GM19238 (cell line): ENCODE results near the gene NINJ2.

Experiments
- DNase-seq: peaks from one replicate; pipeline ENCODE4 v3.0.0; 2011; ENCODE audit warnings: low spot score; ENCODE audit not compliant: insufficient read length

Gene NINJ2

DNA sequence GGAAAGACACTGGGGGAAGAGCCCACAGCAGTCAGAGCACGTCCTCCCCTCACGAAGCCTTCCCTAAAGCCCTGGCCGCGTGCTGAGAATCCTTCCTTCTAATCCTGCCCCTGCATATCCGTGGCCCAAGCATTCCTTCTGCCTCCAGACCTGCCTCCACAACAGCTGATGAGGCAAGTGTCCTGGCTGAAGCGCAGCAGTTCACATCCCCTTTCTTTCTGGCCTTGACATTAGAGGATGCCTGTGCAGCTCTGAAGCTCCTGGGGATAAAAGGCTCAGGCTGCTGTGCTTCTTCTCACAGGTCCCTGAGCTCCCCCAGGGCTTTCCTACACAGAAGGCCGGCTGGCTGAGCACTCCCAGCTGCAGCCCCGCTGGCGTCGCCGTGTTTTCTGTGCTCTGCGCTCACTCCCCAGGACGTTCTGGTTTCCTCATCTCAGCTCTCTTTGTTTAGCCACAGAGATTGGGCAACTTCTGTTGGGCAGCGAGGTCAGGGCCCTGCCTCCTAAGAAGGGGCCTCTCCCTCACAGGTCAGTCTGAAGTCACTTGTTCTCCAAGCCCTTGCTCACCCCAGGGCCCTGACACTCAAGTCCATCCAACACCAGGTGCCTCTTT, 45.8 kb downstream of the NINJ2 start:
- DNase-seq: no peak

DNA sequence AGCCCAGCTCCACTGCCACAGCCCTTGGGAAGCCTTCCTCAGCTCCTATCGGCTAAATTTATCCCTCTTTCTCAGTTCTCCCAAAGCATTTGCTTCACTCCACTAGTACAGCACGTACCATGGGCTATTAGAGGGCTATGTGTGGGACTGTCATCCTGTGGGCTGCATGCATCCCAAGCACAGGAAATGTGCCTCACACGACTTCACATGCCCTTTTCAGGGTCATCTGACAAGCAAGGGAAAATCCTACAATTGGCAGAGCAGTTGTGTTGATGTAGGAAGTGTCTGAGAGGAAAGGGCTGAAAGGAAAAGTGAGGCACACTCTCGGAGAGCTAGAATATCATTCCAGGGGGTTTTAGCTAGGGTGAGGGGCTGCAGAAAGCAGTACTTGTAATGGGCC, 47.6 kb downstream of the NINJ2 start:
- no peak for DNase-seq

DNA sequence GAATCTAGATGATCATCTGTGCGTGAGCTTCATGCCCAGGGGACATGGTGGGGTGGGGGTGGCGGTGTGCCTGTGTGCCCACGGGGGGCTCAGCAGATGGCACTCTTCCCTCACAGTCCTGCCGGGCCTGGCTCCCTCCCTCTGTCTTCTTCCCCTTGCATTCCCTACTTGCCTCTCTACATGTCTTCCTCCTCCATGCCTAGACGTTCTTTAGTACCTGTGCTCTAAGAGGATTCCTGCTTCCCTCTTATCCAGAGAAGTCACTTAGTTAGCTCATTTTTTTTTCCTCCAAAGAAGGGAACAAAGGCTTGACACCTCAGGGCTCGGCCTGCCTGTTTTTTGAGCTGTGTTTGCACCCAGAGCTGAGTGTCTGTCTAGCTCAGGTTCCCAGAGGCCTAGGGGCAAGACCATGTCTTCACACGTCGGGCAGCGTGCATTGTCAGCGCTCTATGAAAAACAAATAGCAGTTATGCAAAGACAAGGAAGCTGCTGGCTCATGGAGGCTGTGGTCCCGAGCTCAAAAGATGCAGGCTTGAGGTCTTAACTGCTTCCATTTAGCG, 48.8 kb downstream of the NINJ2 start:
- no peak for DNase-seq

DNA sequence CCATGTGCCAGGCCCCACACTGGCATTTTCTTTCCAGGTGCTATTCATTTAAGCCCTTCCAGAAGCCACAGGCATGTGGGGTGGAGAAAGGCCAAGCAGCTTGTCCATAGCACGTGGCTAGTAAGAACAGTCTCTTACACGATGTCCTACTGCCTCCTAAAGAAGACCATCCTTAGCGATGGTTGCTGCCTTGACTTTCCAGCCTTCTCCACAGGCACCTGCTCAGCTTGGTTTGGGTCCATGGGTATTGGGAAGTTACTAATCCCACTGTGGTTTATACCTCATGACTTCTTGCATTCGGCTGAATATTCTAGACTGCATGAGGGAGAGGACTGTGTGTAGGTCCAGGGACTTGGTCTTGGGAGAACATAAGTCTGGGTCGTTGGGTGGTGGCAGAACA, 49.2 kb downstream of the NINJ2 start:
- DNase-seq: no peak

DNA sequence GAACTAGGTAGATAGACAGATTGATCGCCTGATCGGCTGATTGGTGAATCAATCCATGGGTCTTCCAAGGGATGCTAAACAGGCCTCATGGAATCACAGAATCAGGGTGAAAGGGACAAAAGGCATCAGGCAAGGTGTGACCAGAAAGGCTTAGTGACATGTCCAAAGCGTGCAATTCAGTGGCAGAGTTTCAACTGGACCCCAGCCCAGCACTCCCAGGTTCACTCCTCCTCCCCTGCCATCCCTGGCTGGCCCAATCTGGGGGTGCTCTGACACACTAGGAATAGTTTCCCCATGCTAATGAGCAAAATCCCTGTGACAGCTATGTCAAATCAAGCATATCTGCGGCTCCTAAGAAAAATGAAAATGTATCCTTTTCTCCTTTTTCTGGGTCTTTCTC, 50.4 kb downstream of the NINJ2 start:
- DNase-seq: no peak

DNA sequence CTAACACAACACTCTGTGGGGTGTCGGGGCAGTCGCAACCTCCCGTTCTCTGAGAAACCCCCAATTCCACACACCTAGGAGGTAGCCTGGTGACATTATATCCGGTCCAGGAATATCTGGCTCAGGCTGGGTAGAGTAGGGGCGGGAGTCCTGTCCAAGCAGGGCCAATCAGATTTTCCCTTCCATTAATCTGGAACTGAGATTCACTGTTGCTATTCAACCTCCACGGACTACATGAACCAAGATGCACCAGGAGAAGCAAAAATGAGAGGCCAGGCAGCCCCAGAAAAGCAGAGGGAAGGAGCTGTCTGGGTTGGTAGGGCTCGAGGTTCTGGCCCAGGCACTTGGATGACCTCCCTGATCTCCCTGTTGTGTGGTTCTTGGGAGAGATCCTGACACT, 51.0 kb downstream of the NINJ2 start:
- DNase-seq: no peak

DNA sequence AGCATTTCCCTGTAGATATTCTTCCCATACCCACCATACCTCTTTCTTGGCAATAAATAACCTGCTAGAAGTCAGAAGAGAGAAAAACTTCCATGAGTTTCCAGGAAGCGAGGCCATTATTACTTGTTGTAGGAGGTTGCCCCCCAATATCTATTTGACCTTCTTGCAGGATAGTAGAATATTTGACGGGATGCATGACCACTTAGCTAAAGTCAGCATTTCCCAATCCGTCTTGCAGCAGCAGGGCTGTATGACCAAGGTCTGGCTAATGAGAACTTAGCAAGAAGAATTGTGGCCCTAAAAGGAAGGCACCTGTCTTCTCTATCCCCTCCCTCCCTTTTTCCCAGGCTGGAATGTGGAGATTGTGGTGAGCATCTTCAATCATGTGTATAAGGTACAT, 51.5 kb downstream of the NINJ2 start:
- DNase-seq: no peak

DNA sequence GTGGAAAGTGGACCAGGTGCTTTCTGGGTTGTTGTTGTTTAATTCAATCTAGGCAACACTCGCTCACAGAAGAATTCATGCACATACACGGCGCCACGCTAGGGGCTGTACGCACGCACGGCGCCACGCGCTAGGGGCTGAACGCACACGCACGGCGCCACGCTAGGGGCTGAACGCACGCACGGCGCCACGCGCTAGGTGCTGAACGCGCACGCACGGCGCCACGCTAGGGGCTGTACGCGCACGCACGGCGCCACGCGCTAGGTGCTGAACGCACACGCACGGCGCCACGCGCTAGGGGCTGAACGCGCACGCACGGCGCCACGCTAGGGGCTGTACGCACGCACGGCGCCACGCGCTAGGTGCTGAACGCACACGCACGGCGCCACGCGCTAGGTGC, 54.3 kb downstream of the NINJ2 start:
- no peak for DNase-seq

DNA sequence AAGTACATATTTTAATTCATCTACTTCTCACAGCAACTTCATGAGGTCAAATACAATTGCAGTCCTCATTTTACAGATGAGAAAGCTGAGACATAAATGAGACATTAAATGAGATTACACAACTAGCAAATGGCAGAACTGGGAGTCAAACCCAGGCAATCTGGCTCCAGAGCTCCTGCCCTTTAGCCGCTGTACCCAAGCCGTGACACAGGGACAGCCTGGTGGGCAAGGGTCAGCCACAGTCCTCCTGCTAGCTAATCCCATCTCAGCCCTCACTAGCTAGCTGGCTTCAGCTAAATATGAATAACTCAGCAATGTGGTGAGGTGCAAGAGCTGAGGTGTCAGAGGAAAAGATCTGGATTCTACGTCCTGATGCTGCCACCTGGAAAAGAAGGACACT, 54.8 kb downstream of the NINJ2 start:
- no peak for DNase-seq

DNA sequence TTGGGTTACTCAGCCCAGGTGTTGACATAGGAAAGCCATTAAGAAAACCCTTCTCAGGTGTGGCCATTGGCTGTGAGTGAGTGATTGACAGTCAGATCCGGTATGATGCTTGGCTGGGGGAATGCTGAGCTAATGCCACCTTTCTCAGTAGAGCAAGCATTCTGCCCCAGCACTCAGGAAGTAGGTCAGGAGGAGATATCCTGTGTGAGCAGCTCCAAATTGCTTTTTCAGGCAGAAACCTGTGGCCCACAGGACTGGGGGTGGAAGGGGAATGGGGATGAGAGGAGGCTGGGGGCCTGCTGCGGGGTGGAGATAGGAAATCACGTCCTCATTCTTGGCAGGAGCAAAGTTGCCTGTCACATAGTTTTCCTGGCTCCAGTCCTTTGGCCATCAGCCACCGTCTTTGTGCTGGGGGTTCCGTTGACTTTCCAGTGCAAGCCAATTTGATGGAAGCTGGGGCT, 55.7 kb downstream of the NINJ2 start:
- DNase-seq: no peak

DNA sequence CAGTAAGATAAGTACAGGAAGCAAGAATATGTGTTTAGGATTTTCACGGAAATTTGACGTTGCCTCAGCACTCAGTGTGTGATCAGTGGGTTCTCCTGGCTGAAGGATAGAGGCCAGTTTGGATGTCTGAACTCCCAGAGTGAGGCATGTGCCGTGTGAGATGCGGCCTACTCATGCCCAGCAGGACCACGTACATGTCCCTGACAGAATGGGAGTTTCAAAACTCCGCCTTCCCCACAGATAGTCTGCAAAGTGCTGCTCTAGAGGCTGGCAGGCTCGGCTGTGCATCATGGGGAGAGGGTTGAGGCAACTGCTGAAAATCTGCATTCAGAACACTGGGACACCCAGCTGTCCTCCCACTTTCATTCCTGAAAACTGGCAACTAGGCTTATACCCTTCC, 58.3 kb downstream of the NINJ2 start:
- DNase-seq: no peak

DNA sequence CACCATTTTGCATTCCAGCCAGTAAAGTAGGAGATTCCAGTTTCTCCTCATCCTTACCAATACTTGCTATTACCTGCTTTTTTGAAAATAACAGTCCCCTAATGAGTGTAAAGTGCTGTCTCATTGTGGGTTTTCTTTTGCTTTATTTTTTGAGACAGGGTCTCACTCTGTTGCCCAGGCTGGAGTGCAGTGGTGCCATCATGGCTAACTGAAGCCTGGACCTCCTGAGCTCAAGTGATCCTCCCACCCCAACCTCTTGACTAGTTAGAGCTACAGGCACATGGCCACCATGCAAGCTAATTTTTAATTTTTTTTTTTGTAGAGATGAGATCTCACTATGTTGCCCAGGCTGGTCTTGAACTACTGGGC, 60.6 kb downstream of the NINJ2 start:
- no peak for DNase-seq

DNA sequence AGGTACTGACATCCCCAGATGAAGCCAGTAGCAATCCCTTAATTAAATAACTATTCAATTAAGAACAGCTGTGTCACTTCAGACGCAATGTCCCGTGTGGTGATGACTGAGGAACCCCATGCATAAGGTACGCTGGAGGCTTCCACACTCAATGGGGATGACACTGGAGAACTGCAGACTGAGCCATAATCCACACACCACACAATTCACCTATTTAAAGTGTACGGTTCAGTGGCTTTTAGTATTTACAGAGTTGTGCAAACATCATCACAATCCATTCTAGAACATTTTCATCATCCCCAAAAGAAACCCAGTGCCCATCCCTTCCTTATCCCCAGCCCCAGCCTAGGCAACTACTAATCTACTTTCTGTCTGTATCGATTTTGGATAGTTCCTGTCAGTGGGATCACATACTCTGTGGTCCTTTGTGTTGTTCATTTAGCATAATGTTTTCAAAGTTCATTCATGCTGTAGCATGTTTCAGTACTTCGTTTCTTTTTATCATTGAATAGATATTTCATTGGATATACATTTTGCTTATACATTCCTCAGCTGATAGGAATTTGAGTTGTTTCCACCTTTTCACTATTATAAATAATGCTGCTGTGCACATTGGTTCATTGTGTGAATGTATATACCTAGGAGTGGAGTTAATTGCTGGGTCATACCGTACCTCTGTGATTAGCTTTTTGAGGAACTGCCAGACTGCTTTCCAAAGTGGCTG, 61.1 kb downstream of the NINJ2 start:
- no peak for DNase-seq

DNA sequence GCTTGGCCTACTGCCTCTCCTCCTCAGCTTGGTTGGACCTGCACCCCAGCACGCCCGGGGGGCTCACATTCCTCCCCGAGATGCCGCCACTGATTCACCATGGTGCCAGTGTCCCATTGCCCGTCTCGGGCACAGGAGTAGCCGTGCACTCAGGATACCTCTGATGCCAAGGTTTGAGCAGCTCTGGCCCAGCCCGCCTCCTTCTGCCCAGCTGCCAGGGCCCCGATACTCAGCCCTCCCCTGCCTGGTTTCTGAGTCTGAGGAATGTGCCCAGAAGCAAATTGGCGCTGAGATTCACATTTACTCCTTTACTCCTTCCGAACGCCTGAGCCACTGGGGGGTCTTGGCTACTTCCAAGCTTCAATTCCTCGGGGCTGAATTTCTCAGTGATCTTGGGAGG, 63.5 kb downstream of the NINJ2 start:
- DNase-seq: no peak

DNA sequence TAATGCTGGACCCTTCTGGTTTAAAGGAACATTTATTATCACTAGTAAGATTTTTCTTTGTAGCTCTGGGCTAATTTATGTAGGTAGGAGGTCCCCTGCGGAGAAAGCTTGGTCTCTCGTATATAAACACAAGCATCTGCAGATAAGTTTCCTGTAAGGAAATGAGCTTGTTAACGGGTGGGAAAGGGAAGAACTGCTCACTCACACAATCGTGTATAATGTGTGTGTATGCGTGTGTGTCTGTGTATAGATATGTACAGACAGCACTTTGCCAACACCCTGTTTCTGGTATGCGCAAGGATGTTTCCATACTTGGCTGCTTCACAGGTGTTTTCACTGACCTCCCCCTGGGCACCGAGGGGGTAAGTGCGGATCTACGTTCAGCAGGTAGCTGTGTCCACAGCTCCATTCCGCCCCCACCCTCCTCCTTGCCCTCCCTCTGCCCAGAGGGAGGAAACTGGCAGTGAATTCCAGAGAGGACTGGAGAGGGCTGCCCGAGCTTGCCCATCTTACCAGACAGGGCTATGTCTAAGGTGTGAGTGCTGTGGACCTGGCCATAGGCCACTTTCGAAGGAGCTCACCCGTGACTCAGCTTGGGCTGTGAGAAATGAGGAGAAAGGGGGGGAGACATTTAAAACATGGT, 65.2 kb downstream of the NINJ2 start:
- DNase-seq: no peak

DNA sequence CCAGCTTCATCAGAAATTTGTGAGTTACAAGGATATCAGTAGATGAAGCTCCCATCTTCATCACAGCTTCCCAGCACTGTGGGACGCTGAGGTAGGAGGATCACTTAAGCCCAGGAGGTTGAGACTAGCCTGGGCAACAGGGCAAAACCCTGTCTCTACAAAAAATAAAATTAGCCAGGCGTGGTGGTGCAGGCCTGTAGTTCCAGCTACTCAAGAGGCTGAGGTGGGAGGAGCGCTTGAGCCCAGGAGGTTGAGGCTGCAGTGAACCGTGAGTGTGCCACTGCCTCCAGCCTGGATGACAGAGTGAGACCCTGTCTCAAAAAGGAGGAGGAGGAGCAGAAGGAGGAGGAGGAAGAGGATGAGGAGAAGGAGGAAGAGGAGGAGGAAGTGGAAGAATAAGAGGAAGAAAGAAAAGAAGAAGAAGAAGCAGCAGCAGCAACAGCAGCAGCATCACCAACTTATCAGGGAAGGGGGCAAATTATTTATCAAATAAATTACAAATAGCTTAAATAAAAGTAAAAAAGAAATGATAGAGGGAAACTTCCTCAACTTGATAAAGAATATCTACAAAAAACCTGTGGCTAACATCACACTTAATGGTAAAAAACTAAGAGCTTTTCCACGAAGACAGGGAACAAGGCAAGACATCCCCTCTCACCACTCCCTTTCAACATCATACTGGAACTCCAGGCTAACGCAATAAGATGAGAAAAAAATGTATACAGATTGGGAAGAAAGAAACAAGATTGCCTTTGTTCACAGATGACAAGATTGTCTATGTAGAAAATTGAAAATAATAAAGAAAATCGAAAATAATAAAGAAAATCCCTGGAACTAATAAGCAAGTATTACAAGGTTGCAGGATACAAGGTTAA, 69.6 kb downstream of the NINJ2 start:
- no peak for DNase-seq

DNA sequence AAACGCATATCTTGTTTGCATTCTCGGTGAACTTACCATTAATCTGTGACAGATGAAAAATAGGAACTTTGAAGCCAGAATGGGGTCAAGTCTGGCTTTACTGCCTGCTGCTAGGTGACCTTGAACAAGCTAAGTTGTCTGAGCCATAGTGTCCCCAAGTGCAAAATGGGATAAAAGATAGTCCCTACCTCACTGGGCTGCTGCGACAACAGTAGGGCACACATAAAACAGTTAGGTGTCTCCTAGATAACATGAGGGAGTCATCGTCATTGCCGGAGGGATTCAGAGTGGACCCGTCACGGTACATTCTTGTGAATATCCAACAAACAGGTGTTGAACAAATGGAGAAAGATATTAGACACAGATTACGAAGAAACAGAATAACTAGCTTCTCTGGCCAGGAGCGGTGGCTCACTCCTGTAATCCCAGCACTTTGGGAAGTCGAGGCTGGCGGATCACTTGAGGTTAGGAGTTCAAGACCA, 71.2 kb downstream of the NINJ2 start:
- DNase-seq: no peak

DNA sequence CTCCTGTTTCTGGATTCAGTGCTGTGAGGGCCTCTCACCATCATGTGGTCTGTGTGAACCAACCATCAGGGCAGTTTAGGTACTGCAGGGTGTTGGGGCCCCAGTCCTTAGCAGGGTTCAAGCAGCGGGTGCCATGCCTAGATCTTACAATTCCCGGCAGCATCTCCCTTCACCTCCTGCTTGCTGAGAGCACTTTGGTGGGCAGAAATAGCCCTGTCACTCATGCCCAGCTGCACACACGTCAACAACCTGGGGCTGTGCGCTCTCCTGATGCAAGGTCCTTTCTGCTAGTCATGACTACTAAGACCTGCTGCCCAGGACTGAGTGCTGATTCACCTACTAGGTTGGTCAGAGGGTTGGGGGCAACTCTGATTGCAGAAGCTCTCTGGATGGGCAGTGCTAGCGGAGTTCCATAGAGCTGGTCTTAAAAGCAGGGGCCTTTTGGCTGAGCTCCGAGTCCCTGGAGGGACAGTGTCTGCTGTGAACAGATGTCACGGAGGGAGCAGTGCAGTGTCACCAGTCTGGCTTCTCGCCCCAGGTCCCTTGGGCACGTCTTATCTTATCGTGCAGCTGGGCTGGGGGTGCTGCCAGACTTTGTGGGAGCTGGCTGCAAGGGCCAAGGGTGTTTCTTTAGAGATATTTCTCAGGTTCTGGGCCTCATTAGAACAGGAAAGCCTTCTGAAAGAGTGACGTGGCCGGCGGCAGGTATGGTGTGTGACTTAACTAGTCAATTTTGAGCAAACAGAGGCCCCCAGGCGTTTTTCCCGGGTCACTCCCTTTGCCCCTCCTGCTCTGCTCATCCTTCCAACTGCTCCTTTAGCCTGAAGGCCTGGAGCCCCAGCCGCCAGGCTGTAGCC, 71.8 kb downstream of the NINJ2 start:
- DNase-seq: no peak

DNA sequence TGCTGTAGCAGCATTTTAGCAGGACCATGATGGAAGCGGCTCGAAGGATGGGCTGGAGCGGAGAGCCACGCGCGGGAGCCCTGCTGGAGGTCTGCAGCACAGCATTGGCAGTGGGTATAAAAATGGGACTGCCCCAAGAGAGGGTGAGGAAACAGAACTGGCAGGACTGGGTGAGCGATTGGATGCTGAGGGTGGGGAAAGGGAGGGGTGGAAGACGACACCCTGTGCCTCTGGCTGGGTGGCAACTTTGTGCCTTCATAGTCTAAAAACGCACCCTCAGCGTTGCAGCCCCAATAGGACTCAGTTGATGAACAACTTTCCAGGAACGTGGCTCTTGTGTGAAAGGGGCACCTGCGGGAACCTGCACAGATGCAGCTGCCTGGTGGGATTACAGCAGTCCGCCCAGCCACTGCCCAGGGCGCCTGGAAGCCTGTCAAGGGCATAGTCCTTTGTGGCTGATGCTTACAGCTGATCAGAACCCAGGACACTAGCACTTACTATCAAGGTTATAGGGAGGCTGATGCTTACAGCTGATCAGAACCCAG, 73.0 kb downstream of the NINJ2 start:
- DNase-seq: no peak

DNA sequence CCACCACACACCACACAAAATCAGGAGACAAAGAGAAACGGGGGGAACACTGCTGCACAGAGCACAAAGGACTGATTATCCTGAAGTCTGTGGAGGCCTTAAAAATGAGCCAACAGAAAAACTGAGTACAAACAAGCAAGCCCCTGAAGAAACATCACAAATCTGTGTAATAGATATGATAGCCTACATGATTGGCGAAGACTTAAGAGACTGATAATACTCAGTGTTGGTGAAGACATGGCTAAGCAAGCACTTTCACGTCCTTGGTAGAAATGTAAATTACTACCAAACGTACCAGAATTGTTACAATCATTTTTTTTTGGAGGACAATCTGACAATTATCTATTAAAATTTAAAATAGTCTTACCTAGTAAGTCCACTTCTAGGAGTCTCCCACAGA, 74.6 kb downstream of the NINJ2 start:
- DNase-seq: no peak

DNA sequence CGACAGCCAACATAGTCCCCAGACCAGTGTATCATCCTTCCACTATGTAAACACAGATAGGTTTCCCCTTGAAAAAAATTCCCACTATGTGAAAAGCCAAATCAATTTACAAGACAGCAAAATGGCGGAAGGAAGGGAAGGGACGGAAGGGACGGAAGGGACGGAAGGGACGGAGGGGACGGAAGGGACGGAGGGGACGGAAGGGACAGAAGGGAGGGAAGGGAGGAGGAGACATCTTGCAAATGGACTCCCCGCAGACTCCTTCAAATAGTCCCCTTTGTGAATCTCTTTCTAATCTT, 75.3 kb downstream of the NINJ2 start:
- DNase-seq: no peak
